HG02588 (cell line): ENCODE results near the gene S1PR5.
A peak's percentile ranks its signal among the peaks of the same experiment; 100 is the strongest.
"Not testable (repeated sequence)": the region's sequence is repeated elsewhere in the genome, so short reads cannot be mapped to it uniquely, and the experiment has no call there.

Source experiments
- ATAC-seq: cut with Tn5 transposase; IDR thresholded peaks from one replicate; pipeline ENCODE4 v1.9.1; 2021; ENCODE audit warnings: mild to moderate bottlenecking, moderate library complexity; ENCODE audit not compliant: unreplicated experiment

S1PR5 gene

GRCh38 chr19:10544753-10545251 is 27.6 kb upstream of the S1PR5 start:
- no peak for ATAC-seq

- peak; percentile 16 for ATAC-seq
Measured at GRCh38 chr19:10544242-10544752, 27.1 kb upstream of the S1PR5 start.

GRCh38 chr19:10543420-10544241 is 26.4 kb upstream of the S1PR5 start, which contains the start of gene ATG4D:
Gene ATG4D (plus strand): TSS chr19:10543904. CDS start chr19:10544091, 187 bp downstream.
- ATAC-seq, result peak; percentile 67

GRCh38 chr19:10543059-10543419 is 25.8 kb upstream of the S1PR5 start:
- ATAC-seq, result no peak

GRCh38 chr19:10539016-10539415 is 21.8 kb upstream of the S1PR5 start:
- ATAC-seq, result not testable (repeated sequence)

GRCh38 chr19:10538204-10538983 is 21.1 kb upstream of the S1PR5 start:
- ATAC-seq, result no peak

GRCh38 chr19:10537668-10538067 is 20.4 kb upstream of the S1PR5 start:
- no peak for ATAC-seq

GRCh38 chr19:10535613-10536012 is 18.4 kb upstream of the S1PR5 start:
- ATAC-seq, result no peak

- no peak for ATAC-seq
Measured at GRCh38 chr19:10533646-10534386, 16.6 kb upstream of the S1PR5 start.

GRCh38 chr19:10532457-10532856 is 15.2 kb upstream of the S1PR5 start:
- ATAC-seq, result no peak

GRCh38 chr19:10526887-10527286 is 9.6 kb upstream of the S1PR5 start:
- not testable (repeated sequence) for ATAC-seq

GRCh38 chr19:10525636-10526035 is 8.4 kb upstream of the S1PR5 start:
- ATAC-seq, result no peak

GRCh38 chr19:10523135-10523636 is 5.9 kb upstream of the S1PR5 start:
- no peak for ATAC-seq

GRCh38 chr19:10521461-10522171 is 4.4 kb upstream of the S1PR5 start:
- ATAC-seq, result no peak

- no peak for ATAC-seq
Measured at GRCh38 chr19:10520652-10521318, 3.5 kb upstream of the S1PR5 start.

- no peak for ATAC-seq
Measured at GRCh38 chr19:10519421-10519820, 2.2 kb upstream of the S1PR5 start.

GRCh38 chr19:10518444-10519361 is 1.5 kb upstream of the S1PR5 start:
- no peak for ATAC-seq

- no peak for ATAC-seq
Measured at GRCh38 chr19:10517760-10518443, 655 bp upstream of the S1PR5 start.
